NCI-H1048 (cell line): ENCODE data around the gene ABCA4.

Experiments used
- DNase-seq: peaks from one replicate; lab custom pipeline; 2025; lab: John Stamatoyannopoulos, UW

The ABCA4 gene

DNA sequence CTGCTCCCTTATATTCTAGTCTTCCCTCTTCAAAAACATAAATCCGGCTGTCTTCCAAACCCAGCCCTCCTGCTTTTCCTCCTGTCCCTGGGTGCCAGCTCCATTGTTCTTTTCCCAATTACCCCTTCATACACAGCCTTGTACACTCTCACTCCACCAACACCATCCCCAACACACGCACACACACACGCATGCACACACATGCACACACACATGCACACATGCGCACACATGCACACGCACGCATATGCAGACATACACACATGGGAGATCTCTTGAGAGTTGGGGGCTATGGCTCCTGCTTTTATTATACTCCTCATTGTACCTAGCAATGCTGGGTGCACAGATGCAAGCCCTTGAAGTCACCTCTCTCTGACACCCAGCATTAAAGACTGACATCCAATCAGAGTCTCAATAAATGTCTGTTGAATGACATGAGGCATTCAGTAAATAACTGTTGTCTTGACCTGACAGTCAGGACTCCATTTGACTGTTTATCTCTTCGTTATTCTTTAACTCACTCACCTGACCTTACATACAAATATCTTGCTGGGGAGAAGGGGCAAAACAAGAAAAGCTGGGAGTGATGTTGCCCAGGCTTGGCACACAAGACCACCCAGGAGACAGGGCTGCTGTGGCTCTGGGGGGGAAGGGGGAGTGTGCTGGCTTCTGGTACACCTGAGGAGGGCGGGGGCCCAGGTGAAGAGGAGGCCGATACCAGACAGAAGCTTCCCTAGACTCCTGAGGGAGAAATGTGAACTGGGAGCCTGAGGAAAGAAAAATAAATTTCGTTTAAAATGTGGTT, 16.0 kb downstream of the ABCA4 start:
- DNase-seq = no peak

DNA sequence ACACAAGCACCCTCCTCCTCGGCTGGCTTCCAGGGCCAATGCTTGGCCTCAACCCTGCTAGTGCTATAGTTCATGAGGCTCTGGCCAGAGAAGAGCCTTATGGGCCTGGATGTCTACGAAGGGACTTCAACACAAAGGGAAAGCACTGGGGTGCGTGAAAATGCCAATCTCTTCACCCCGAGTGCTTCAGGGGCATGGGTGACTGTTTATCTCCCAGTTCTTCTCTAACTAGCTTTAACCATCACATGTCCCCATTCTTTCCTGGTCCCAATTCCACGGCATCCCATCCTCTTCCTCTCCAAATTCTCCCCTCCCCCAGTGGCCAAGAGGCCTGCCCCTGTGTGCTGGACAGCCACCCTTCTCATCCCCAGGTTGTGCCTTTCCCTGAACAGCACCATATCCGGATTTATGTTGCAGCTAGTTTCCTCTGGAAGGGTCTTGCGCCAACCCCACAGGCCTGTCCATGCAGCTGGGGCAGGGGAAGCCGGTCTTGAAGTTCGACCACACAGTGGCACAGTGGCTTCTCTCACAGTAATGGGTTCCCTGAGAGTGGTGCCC, 16.7 kb downstream of the ABCA4 start:
- DNase-seq = no peak

DNA sequence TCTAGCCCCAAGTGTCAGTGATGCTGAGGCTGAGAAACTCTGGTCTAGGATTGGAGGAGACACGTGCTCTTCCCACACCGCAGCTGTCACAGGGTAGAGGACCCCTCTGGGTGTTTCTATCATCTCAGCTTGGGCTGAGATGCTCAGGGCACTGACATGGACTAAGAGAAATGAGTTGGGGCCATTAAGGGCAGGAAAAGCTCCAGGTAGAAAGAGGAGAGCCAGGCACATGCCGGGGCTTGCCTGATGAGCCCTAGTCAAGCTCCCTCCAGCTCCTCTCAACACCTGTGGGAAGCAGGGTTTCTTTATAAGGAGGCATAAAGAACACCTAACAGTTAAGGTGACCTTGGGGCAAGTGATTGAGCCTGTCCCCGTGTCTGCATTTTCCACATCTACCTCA, 17.3 kb downstream of the ABCA4 start:
- no peak for DNase-seq

DNA sequence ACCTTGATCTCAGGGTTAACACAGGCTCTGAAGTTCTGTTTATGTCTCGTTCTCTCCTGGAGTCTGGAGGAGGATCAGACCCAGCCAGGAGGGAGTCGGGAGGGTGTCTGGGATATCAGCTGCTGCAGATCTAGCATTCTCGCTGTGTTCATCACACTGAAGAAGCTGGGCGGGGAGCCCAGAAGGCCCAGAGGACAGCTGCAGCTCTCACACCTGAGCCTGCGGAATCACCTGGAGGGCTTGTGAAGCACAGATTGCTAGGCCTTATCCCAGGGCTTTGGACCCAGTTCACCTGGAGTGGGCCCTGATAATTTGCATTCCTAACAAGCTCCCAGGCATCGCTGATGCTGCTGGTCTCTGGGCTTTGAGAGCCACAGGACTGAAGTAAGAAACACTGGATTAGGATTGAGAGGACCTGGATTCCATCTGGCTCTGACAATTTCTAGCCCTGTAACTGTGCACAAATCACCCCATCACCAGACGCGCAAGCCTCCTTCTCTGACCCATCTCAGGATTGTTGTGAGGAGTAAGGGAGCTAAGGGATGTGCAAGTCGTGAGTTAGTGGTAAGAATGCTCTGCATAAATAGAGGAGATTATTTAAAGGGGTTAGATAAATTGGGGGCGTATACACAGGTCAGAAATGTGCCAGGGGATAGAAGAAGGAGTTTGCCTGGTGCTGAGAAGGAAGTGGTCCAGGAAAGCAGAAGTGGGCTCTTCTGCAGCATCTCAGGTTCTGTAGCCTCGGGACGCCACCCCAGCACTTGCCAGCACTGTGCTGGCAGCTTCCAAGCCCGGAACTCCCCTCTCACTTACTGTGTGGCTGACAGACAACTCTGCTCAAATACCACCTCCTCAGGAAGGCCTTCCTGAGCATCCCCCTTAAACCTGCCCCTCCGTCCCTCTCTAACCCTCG, 19.1 kb downstream of the ABCA4 start:
- DNase-seq = no peak

DNA sequence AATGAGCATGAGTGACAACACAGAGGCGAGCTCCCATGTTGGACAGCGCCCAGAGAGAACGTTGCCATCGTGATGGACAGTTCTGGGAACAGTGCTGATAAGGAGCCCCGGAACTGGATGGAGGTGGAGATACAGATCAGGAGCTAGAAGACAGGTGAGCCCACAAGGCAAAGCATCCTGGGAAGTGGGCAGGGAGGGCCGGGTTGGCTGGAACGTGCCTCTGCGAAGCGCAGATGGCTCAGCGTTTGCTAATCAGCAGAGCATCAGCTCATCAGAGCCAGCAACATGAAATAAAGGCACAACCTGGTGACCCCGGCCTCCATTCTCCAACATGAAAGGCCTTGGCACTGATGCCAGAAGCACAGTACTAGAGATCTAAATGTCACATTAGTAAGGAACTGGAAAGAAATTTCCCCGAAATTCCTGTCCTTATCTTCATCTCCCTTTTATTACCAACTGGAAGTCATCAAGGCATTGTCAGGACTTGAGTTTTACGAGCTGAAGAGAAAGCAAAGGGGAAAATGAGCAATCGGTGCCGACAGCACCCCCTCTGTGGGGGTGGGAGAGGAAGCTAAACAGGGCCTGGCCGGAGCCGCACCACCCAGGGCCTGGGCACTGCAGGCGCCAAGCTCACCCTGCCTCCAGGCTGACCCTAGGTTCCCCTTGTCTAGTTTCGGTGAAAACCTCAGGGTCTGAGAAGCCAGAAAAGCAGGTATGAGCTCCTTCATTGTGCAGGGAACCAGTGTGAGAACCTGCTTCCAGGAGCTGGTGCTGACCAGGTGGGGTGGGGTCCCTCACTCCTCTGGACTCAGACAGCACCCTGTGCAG, 19.9 kb downstream of the ABCA4 start:
- DNase-seq = no peak

DNA sequence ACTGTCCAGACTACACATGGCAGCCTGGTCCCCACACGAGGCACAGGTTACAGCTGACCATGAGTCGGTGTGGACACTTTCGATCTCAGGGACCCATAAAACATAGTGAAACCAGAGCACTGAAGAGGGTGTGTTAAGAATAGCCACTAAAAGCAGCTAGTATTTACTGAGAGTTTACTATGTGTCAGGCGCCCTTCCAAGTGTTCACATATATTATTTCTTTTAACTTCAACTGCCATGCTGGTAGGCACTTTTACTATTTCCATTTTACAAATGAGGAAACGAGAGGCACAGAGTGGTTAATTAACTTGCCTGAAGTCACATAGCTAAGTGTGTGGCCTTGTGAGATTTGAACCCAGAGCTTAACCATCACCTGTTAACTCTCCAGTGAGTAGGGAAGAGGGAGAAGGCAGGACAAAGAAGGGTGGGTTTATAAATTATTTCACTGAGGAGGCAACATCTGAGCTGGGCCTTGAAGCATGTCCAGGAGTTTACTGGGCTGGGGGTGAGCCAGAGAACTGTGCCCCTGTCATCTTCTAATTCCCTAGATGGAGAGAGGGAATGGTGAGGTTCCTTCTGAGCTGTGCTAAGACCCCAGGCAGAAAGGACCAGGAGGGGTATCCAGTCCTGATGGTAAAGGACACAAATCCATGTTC, 20.7 kb downstream of the ABCA4 start:
- DNase-seq = no peak

DNA sequence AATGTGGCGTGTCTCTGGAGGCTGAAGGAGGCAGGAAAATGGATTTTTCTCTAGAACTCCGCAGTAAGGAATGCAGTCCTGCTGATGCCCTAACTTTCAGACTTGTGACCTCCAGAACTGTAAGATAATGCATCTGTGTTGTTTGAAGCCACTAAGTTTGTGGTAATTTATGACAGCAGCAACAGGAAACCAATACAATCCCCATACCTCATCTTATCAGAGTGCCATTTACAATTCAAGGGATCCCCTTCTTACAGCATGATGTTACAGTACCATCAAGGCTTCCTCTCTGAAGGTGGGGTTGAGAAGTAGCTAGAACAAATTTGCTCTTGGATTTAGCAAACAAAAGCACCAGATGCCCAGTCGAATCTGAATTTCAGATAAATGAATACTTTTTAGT, 21.6 kb downstream of the ABCA4 start:
- no peak for DNase-seq

DNA sequence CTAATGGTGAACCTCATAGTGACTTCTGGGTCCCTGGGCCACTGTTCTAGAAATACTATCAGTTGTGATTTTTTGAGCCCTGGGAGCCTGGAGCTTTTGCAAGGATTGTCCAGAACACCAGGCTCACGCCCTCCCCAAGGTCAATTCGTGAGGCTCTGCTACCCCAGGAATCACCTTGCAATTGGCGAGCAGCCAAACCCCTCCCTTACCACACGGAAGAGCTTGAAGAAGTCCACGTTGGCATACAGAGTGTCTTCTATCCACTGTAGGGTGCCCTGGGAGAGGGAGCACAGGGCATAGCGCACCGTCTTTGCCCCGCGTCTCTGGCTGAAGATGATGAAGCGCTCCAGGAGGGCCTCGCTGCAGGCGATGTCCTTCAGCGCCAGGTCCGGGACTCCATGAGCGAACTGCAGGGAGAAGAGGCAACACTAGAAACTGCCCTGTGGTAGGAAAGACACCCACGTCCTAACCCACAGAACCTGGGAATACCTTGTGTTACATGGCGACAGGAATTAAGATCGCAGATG, 22.3 kb downstream of the ABCA4 start:
- DNase-seq = no peak

DNA sequence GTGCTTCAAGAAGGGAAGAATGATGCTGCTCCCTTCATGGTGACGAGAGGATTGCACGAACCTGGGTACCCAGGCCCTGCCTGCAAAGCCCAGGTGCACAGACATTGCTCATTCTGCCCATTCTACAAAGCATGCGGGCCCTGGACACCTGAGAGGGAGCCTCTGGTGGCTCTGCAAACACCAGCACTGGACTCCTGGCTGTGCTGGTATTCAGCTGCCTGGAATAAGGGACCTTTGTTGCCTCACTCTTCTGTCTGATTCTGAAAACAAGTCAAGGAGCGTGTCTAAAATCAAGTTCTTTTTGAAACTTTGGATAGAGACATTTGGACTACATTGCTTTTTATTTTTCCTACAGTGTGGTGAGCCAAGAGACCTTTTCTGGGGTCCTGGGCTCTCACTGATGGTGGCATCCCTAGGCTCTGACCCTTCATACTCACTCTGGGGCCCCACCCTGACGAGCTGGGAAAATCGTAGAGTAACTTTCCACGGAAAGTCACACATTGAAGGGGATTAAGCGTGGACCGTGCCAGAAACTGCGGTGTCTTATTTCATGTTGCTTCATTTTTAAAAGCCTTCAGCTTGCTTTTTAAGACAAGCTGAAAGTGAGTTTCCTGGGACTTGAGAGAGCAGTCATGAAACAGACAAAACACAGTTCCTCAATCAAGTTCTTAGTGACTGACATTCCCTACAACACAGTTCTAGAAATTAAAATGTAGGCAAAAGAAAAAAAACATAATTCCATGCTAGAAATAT, 24.0 kb downstream of the ABCA4 start:
- no peak for DNase-seq

DNA sequence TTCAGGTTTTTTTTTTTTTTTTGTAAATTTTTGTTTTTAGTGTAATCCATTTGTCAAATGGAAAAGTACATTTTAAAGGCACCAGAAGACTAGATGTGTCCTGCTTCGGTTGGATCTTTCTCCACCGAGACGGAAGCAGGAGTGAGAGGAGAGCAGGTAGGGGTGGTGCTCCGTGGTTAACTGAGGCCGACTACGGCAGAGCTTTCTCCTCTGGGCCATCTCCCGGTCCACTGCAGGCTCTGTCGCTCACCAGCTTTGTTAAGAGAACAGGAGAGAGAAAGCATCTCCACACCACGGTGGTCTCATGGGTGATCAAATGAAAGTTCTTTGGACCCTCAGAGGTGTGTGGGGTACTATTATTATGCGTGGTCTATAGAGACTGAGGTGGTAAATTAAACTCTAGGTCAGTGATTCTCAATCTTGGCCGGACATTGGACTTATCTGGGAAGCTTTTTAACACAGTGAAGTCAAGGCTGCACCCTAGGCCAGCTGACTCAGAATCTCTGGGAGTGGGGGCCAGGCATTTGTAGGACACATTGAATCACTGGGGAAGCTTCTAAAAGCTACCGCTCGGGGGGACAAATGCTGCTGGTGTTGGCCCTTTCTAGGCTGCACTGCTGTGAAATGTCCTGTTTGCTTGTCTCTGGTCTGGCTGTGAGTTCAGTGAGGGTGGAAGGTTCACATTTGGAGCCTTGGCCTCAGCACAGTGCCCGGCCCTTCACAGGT, 25.0 kb downstream of the ABCA4 start:
- no peak for DNase-seq

DNA sequence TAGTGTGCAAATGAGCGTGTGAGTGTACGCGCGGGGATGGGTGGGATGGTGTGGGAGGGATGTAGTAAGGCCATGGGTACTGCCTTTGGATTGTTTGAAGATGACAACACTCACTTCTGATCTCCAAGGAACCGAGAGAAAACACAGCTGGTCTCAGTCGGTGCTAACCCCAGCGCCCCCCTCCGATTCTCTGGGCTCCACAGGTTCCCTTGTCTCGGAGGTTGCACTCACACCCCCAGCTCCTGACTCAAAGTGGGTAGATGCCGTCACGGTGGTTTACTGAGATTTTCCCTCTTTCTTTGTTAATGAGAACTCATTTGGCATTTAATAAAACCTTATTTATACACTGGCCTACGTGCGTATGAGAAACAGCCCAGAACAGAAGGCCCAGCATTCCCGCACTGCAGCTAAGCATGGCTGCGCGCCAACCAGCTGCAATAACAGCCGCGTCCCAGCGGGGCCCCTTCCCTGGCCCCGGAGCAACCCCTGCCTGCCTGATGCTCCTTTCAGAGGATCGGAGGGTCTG, 25.8 kb downstream of the ABCA4 start:
- no peak for DNase-seq

DNA sequence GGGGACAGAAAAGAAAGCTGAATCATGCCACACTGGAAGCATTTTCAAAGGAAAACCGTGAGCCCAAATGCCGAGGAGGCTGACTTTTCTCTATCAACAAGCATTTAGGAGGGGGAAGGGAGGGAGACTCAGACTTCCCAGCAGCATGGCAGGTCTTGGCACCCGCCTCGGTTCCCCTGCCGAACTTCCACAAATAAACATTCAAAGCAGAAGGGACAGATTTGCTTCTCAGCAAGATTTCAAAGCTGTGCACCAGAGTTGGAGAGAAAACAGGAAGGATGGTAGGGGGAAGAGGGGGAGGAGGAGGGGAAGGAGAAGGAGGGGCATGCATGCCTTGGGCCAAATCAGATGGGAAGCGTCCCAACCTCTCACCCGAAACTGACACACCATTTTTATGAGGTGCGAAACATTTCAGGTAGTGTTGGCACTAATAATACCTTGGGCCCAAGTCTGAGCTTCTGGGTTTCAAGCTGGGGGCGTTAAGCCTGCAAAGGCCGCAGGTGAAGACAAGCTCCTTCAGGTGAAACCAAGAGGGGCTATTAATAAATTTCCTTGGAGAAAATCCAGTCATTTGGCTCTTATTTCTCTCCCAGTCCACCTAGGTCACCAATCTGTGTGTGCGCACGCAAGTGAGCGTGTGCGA, 26.4 kb downstream of the ABCA4 start:
- DNase-seq = no peak

DNA sequence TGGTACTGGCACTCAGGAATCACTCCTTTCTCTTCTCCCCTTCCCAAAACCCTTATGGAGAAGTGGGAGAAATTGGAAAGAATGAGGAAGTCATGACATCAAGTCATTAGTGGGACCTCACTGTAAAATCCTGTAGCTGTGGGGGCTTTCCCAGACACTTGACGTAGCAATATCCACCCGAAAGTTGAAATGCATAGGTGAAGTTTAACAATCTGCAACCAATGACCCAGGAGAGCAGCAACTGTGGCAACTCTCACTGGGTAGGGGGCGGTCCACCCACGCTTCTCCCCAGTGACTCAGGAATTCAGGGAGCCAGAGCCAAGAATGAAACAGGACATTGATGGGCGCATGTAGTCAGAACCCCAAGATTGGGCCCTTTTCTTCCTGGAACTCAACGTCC, 27.0 kb downstream of the ABCA4 start:
- DNase-seq = no peak

DNA sequence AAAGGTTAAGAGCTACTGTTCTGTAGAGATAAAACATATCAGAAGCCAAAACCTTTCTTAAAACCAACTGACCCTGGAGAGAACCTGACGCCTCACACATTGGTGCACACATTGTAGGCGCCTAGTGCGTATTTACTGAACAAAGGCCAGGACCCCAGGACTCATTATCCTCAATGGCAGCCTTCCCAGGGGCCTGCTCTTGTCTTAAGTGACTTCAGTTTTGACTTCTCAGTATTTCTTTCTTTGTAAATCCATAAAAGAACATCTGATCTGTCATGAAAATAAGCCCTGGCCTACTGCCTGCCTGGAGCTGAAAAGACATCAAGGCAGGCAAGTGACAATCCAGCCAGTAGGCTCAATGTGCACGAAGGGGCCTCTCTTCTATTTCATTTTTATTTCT, 27.6 kb downstream of the ABCA4 start:
- no peak for DNase-seq

DNA sequence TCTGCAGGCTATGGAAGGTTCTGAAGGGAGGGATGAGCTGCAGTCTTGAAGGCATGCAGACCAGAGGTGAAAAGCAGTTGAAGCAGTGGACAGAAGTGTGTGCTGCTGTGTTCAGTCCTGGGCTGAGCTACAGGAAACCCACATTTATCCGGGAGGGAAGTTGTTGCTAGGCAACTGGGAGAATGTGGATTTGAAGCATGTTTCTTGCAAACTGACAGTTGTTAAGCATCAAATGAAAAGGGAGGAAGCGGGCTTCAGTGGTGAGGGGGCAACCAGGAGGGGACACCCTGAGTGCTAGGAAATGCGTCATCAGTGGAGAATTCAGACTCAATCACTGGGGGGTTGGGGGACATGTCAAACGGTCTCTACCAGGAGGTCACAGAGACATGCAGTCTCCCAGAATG, 28.7 kb downstream of the ABCA4 start:
- no peak for DNase-seq

DNA sequence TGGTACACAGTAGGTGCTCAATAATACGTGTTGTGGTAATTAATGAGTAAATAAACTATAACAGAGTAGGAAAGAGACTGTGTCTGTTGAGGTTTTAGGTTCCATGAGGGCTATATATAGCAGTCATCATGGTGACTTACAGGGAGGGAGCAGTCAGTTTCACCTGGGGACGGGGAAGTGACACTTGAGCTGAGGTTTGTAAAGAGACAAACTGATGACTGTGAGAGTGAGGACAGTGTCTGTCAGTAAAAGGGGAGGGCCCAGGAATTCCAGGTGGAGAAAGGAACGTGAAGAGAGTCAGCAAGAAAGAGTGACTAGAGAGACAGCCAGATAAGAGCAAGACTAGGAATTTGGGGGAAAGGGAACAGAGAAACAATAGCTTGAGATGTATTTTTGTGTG, 30.2 kb downstream of the ABCA4 start:
- no peak for DNase-seq

DNA sequence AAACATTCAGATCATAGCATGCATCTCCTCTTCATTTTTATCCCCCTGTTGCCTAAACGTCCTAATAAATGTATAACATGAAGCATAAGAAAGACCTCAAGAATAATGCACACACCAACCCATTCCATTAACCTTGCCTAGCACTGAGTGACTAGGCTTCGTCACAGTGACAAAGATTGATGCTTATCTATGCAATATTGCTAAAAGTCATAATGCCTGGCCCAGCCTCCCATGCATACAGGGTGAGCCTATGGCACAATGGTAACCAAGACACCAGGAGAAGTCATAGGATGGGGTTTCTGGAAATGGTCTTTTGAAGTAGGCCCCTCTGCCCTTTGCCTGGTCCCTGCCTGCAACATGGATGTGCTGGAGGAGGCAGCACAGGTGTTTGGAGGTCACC, 33.8 kb downstream of the ABCA4 start:
- no peak for DNase-seq

DNA sequence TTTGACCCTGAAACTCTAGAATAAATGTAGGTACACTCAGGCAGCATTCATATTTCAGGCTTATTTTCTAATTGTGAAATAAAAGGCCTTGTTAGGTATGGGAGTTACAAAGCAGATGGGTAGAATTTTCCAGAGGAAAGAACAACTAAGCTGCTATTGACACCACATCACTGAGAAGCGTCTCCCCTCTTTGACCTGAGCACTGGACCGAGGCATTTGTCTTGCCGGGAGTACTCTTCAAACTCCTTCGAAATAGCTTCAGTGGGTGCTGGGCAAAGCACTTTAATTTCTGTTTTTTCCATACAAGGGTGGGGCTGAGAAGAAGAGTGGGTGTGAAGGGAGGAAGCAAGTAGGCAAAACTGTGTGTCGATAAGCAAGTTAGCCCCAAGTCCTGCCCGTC, 36.4 kb downstream of the ABCA4 start:
- no peak for DNase-seq

DNA sequence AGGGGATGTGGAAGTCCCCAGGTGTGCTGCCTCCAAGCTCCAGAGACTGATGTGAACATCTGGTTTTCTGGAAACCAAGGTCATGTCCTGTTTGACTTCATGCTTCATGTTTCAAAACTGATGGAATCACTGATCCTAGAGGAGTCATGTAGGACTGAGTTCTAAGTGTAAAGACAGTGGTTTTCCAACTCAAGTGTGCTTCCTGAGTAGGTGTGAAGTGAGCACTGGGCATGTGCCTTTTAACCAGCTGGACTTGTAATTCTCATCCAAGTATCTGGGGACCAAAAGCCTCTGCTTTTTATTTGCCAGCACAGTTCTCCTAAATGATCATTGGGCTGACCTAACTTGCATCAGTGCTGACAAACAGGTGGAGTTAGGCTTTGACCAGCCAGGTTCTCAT, 36.9 kb downstream of the ABCA4 start:
- DNase-seq = no peak
